COLO668 (cell line): ENCODE results near the gene CREBBP.

Experiments used
- DNase-seq: peaks from one replicate; lab custom pipeline; 2025; ENCODE audit not compliant: unreplicated experiment; lab: John Stamatoyannopoulos, UW

The CREBBP gene

DNA sequence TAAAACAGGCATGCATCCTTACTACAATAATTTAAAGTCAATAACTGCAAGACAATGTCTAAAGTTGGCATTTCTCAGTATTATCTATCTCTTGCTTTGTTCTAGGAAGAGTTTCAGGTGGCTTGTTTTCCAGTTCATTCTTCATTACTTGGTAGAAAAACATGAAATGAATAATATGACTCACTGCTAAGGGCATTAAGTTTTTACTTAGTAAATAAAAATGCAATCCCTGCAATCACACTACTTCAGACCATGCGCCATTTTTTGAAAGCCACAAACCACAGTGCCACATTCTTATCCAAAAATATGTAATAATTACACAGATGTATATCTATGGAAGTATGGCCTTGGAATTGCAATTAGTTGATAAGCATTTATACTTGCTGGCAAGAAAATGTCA is 55.4 kb downstream of the CREBBP start:
- no peak for DNase-seq

DNA sequence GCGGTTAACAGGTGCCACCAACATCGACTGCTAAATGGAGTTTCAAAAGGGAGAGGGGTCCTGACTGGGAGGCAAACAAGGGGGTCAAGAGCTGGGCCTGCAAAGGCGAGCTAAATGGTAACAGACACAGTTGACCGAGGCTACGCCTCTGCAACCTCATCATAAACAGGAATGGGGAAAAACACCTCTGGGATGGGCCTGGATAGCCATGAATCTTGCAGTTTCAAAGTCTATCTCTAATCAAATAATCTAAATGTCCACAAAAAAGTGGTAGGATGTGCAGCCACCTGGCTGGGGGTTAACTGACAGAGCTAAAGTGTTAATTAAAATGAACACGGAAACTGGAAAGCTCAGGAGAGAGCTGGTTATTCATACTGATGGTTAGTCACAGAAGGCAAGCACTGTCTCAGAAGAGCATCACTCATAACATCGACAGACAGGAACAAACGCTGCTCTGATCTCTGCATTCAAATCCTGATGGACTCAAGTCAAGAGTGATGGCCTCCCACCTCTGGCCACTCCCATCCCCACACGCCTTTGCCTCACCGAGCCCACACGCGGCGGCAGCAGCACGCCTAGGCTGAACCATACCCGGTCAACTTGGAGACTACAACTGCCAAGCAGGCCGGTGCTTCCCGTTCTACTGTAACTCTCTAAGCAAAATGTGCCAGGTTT is 56.3 kb downstream of the CREBBP start:
- no peak for DNase-seq

GRCh38 chr16:3823427-3823826 is 57.1 kb downstream of the CREBBP start:
- no peak for DNase-seq

GRCh38 chr16:3822366-3823045 is 58.0 kb downstream of the CREBBP start:
- DNase-seq = peak; percentile 7

DNA sequence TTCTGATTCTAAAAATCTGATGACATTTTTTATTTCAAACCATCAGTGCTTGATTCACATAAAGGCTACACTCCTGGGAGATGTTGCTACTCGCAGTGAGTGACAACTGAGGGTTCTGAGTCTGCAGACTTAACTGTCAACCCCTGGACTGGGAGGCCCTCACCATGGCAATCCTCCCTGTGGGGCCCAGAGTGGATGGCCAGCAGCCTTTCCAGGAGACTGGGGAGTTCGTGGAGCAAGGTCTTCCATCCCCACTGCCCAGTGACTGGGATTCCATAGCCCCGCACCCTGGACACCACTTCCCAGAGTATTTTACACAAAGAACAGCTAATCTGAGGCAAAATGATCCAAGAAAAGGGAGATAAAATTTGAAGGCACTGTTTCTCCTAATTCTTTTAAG is 59.3 kb downstream of the CREBBP start:
- no peak for DNase-seq

GRCh38 chr16:3819746-3820724 is 60.5 kb downstream of the CREBBP start:
- DNase-seq = peak; percentile 48

DNA sequence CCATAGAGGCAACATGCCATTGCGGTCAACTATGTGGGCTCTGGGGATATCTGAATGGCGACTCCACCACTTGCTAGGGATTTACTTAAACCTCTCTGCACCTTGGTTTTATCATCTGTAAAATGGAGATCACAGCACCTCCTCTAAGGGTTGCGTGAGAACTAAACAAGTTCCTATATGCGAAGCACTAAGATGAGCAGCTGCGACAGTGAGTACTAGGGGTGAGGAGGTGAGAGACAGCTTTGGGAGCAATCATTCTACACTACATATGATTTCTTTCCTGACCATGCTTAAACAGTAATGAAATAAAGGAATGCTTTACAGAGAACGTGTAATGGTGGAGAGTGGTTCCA is 61.4 kb downstream of the CREBBP start:
- DNase-seq = no peak

DNA sequence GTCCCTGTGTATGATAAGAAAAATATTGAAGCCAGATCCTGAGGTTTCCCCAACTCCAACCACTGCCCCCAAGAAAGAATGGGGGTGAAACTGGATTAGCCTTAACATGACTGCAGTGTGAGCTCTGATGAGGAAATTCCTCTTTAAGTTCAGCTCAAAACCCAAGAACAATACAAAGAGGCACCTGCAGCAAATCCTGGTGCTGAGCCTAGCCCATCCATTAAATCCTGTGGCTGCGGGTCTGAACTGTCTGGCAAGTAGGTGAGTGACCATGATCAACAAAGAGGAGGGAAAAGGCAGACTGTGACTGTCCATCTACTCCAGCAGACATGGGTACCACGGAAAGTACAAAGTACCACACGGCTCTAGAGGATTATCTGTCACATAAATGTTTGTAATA is 64.2 kb downstream of the CREBBP start:
- peak; percentile 6 for DNase-seq

DNA sequence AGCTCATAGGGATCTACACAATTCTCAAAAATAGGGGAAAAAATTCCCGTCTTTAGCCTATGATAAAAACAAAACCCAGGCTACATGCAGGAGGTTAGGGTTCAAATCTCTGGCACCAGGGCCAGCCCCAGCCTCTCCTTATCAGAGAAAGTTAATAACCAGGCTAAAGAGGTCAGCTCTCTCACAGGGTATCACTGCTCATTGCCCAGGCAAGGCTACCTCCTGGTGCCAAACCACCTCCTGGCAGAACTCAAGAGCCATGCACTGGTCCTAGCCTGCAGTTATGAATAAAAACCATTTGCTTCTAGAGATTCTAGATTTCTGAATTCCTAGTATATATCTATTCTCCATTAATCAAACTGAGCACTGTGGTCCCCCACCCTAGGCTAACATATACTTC is 65.8 kb downstream of the CREBBP start:
- DNase-seq = no peak

DNA sequence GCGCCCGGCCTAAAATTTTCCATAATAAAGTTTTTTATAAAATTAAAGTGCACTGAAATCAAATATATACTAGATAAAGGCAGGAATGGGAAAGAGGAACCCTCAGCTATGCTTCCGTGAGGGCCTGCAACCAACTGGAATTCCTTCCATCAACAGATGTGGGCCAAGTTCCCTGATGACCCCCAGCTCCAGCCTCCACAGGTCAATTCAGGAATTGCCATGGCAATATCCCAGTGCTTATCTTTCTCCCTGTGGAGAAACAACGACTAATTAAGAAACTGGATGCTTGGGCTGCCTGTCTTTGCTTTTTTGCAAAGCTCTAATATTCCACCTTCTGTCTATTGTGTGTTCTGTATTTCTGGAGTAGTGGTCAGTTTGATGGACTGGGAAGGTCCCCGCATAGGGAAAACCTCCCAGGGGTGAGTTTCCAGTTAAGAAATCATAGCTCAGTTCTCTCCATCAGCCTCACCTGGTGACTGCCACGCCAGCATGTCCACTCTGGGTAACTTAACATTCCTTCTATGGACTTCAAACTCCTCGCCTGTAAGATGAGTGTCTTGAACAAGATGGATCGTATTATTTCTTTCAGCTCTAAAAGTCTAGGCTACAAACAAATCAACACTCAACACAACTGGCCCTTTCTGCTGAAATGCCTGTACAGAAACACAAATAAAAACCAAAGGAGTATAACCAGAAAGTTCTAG is 67.9 kb downstream of the CREBBP start:
- DNase-seq = no peak

DNA sequence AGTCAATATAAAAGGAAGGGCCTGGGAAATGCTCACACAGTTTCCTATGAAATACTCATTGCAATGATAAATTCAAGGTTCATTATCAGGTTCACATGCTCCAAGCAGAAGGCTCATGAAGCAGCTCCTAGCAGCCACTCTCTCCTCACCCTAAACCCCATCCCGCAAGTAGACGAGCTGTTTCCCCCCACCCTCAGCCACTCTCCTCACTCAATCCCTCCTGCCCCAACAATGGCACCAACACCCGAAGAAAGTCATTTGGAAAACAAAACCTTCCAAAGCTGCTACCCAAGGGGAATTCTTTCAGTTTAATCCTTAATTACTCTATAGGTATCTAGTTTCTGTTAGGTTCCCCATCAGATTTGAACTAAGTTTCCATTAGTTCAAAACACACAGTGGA is 69.7 kb downstream of the CREBBP start:
- no peak for DNase-seq

GRCh38 chr16:3810198-3810664 is 70.3 kb downstream of the CREBBP start:
- no peak for DNase-seq

GRCh38 chr16:3808308-3809063 is 72.0 kb downstream of the CREBBP start:
- DNase-seq = no peak

DNA sequence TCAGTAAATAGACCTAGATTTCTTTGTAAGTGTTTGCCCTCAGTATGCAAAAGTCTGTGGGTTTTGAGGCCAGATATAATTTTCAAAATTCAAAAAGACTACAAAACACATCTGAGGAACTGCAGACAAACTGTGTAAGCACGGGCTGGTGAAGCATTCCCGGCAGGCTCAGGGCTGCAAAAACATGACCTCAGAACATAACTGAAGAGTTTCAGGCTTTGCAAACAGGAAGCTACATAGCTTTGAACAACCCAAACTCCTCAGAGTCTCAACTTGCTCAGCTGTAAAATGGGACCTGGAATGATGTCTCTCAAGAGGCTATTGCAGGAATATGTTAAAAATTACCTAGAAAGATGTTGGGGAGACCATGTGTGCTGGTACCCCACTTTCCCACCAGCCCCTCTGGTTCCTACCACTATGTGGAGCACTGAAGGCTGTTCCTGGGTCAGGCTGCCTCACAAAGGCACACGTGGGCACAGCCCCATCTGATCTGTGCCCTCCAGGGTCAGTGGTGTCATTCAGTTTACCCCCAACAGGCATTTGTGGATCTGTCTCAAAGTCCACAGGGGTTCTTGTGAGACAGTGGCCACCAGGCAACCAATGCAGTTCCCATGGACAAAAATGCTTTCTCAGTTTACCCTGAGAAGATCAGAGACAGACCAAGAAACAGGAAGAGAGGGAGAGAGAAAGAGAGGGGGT is 72.9 kb downstream of the CREBBP start:
- DNase-seq = no peak

- no peak for DNase-seq
Measured at GRCh38 chr16:3804426-3805016, 76.0 kb downstream of the CREBBP start.

- DNase-seq = no peak
Measured at GRCh38 chr16:3800477-3801270, 79.8 kb downstream of the CREBBP start.

- no peak for DNase-seq
Measured at GRCh38 chr16:3800019-3800418, 80.5 kb downstream of the CREBBP start.

DNA sequence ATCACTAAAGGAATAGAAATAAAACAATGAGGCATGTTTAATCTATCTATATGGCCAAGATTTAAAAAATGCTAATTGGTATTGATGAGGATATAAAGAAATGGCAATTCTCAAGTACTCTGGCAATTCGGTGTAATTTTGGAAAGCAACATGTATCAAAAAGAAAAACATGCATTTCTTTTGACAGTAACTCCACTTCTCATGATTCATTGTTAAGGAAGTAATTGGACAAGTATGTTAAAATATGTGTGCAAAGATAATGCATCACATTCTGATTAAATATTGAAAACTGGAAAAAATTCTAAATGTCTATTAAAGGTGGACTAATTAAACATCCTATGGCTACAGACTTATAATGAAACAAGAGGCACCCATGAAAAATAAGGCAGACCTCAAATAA is 81.2 kb downstream of the CREBBP start:
- DNase-seq = no peak

GRCh38 chr16:3798838-3799237 is 81.7 kb downstream of the CREBBP start:
- no peak for DNase-seq
